ENCODE measurements around the gene HELT.

GRCh38 chr4:184992422-184992821, 25.9 kb upstream of the HELT start:
- TF ChIP-seq RORB (CRISPR knock-in tag; IDR thresholded peaks at IDR 0.05) (no peak), FOXK1 (CRISPR knock-in tag; IDR thresholded peaks at IDR 0.05) (no peak), FOXP1 (CRISPR knock-in tag; IDR thresholded peaks at IDR 0.05; ENCODE audit: borderline replicate concordance) (no peak), SP1 (CRISPR knock-in tag; conservative IDR thresholded peaks at IDR 0.05) (no peak), ZBTB21 (CRISPR knock-in tag; IDR thresholded peaks at IDR 0.05; ENCODE audit: borderline replicate concordance) (no peak), PREB (CRISPR knock-in tag; IDR thresholded peaks at IDR 0.05; ENCODE audit: borderline replicate concordance) (no peak), NFE2L1 (CRISPR knock-in tag; IDR thresholded peaks at IDR 0.05) (no peak), E2F4 (CRISPR knock-in tag; IDR thresholded peaks at IDR 0.05; ENCODE audit: borderline replicate concordance, low read depth) (no peak), ZSCAN18 (CRISPR knock-in tag; IDR thresholded peaks at IDR 0.05) (no peak)
- TF ChIP-seq, protein P1, sequence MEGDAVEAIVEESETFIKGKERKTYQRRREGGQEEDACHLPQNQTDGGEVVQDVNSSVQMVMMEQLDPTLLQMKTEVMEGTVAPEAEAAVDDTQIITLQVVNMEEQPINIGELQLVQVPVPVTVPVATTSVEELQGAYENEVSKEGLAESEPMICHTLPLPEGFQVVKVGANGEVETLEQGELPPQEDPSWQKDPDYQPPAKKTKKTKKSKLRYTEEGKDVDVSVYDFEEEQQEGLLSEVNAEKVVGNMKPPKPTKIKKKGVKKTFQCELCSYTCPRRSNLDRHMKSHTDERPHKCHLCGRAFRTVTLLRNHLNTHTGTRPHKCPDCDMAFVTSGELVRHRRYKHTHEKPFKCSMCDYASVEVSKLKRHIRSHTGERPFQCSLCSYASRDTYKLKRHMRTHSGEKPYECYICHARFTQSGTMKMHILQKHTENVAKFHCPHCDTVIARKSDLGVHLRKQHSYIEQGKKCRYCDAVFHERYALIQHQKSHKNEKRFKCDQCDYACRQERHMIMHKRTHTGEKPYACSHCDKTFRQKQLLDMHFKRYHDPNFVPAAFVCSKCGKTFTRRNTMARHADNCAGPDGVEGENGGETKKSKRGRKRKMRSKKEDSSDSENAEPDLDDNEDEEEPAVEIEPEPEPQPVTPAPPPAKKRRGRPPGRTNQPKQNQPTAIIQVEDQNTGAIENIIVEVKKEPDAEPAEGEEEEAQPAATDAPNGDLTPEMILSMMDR (IDR thresholded peaks at IDR 0.05), result no peak
